ENCODE results near the gene NDUFAB1.

- TF ChIP-seq POLR2AphosphoS5 (IDR thresholded peaks at IDR 0.05; ENCODE audit: low read depth, low read length): no peak
- TF ChIP-seq, protein P1, sequence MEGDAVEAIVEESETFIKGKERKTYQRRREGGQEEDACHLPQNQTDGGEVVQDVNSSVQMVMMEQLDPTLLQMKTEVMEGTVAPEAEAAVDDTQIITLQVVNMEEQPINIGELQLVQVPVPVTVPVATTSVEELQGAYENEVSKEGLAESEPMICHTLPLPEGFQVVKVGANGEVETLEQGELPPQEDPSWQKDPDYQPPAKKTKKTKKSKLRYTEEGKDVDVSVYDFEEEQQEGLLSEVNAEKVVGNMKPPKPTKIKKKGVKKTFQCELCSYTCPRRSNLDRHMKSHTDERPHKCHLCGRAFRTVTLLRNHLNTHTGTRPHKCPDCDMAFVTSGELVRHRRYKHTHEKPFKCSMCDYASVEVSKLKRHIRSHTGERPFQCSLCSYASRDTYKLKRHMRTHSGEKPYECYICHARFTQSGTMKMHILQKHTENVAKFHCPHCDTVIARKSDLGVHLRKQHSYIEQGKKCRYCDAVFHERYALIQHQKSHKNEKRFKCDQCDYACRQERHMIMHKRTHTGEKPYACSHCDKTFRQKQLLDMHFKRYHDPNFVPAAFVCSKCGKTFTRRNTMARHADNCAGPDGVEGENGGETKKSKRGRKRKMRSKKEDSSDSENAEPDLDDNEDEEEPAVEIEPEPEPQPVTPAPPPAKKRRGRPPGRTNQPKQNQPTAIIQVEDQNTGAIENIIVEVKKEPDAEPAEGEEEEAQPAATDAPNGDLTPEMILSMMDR (IDR thresholded peaks at IDR 0.05): no peak
- TF ChIP-seq, protein P2, sequence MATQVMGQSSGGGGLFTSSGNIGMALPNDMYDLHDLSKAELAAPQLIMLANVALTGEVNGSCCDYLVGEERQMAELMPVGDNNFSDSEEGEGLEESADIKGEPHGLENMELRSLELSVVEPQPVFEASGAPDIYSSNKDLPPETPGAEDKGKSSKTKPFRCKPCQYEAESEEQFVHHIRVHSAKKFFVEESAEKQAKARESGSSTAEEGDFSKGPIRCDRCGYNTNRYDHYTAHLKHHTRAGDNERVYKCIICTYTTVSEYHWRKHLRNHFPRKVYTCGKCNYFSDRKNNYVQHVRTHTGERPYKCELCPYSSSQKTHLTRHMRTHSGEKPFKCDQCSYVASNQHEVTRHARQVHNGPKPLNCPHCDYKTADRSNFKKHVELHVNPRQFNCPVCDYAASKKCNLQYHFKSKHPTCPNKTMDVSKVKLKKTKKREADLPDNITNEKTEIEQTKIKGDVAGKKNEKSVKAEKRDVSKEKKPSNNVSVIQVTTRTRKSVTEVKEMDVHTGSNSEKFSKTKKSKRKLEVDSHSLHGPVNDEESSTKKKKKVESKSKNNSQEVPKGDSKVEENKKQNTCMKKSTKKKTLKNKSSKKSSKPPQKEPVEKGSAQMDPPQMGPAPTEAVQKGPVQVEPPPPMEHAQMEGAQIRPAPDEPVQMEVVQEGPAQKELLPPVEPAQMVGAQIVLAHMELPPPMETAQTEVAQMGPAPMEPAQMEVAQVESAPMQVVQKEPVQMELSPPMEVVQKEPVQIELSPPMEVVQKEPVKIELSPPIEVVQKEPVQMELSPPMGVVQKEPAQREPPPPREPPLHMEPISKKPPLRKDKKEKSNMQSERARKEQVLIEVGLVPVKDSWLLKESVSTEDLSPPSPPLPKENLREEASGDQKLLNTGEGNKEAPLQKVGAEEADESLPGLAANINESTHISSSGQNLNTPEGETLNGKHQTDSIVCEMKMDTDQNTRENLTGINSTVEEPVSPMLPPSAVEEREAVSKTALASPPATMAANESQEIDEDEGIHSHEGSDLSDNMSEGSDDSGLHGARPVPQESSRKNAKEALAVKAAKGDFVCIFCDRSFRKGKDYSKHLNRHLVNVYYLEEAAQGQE (IDR thresholded peaks at IDR 0.05; ENCODE audit: insufficient read depth in 1 of 2, low read depth in 2 of 2, low read length in 1 of 2): no peak
- TF ChIP-seq SIN3A (IDR thresholded peaks at IDR 0.05; ENCODE audit: borderline replicate concordance, insufficient read depth, low read depth, low read length): no peak
Measured at GRCh38 chr16:23581764-23582163, 14.4 kb downstream of the NDUFAB1 start.

Data from Panc1 (cell line).